HepG2 (cell line): ENCODE results near the gene C1orf35. TPM values are rescaled to one million over a fixed set of nuclear protein-coding genes. Genes with fewer than 3 reads are reported as not detected.

Experiments
- FOSL2 ChIP-seq: sonication (generic); formaldehyde crosslinking; IDR thresholded peaks from 2 replicates; pipeline ENCODE4 v1.4.0; 2020; ENCODE audit warnings: missing genetic modification reagents
- HDAC2 ChIP-seq: sonication (generic); formaldehyde crosslinking; IDR thresholded peaks from 2 replicates; pipeline ENCODE4 v1.4.0; 2020; ENCODE audit warnings: missing genetic modification reagents
- HNF4A ChIP-seq: sonication (generic); formaldehyde crosslinking; IDR thresholded peaks from 2 replicates; pipeline ENCODE4 v1.4.0; 2020; ENCODE audit warnings: missing genetic modification reagents
- NR3C1 ChIP-seq: sonication (generic); formaldehyde crosslinking; IDR thresholded peaks from 2 replicates; pipeline ENCODE4 v1.4.0; 2020; ENCODE audit warnings: missing genetic modification reagents
- PHB2 ChIP-seq: fragments of 450-650 bp; IDR thresholded peaks from 2 replicates; pipeline ENCODE4 v1.6.1; 2018; ENCODE audit not compliant: partially characterized antibody
- RFXANK ChIP-seq: IDR thresholded peaks from 2 replicates; pipeline ENCODE4 v1.6.1; 2016
- SKIL ChIP-seq: sonication (generic); formaldehyde crosslinking; IDR thresholded peaks from 2 replicates; pipeline ENCODE4 v1.8.0; 2022; ENCODE audit warnings: missing genetic modification reagents, mild to moderate bottlenecking, moderate library complexity, borderline replicate concordance
- TIGD3 ChIP-seq: sonication (generic); formaldehyde crosslinking; IDR thresholded peaks from 2 replicates; pipeline ENCODE4 v1.5.1; 2020; ENCODE audit warnings: mild to moderate bottlenecking, missing genetic modification reagents, borderline replicate concordance
- TOE1 ChIP-seq: sonication (generic); formaldehyde crosslinking; IDR thresholded peaks from 2 replicates; pipeline ENCODE4 v1.4.0; 2020; ENCODE audit warnings: mild to moderate bottlenecking, missing genetic modification reagents
- ZMYM3 ChIP-seq: sonication (generic); formaldehyde crosslinking; IDR thresholded peaks from 2 replicates; pipeline ENCODE4 v1.5.1; 2020; ENCODE audit warnings: mild to moderate bottlenecking, missing genetic modification reagents
- ZNF547 ChIP-seq: sonication (generic); formaldehyde crosslinking; IDR thresholded peaks from 2 replicates; pipeline ENCODE4 v1.5.1; 2020; ENCODE audit warnings: mild to moderate bottlenecking, missing genetic modification reagents
- ZNF607 ChIP-seq: sonication (generic); formaldehyde crosslinking; IDR thresholded peaks from 2 replicates; pipeline ENCODE4 v1.5.1; 2020; ENCODE audit warnings: missing genetic modification reagents, mild to moderate bottlenecking, borderline replicate concordance
- ZNF777 ChIP-seq: sonication (generic); formaldehyde crosslinking; IDR thresholded peaks from 2 replicates; pipeline ENCODE4 v1.4.0; 2020; ENCODE audit warnings: missing genetic modification reagents
- ZNF792 ChIP-seq: IDR thresholded peaks from 2 replicates; pipeline ENCODE4 v1.6.1; 2016
- ZNF879 ChIP-seq: sonication (generic); formaldehyde crosslinking; IDR thresholded peaks from 2 replicates; pipeline ENCODE4 v1.8.1; 2023; ENCODE audit warnings: missing genetic modification reagents
- polyA plus RNA-seq, 8 experiments: library from polyadenylated mRNA; depleted of rRNA in 3 of 8; stranded (reverse) in 7 of 8; unstranded in 1 of 8; fragments of >200 nt; fragmentation: Illumina TruSeq in 4 of 8; extraction: Trizol in 4 of 8; gene quantifications; 2 replicates each; pipeline versions ENCODE4 v1.2.1 to v1.2.3, GENCODE V29; 2011 to 2016; ENCODE audit warnings: low read depth in 4 of 8, missing spikeins in 1 of 8, mixed read lengths in 1 of 8; ENCODE audit not compliant: insufficient read depth in 1 of 8
- total RNA-seq, 5 experiments: library from RNA; depleted of rRNA; stranded (reverse); fragments of >200 nt; fragmentation: Illumina TruSeq; extraction: Trizol; gene quantifications; 2 replicates each; pipeline ENCODE4 v1.2.3, GENCODE V29; 2016; ENCODE audit warnings: low read depth in 1 of 5
- TF ChIP-seq, protein P1 (sequence below): sonication (generic); formaldehyde crosslinking; IDR thresholded peaks from 2 replicates; pipeline ENCODE4 v1.4.0; 2020; ENCODE audit warnings: low read depth, mild to moderate bottlenecking, missing genetic modification reagents
- TF ChIP-seq, protein P2 (sequence below): sonication (generic); formaldehyde crosslinking; IDR thresholded peaks from 2 replicates; pipeline ENCODE4 v1.5.0; 2020; ENCODE audit warnings: mild to moderate bottlenecking, missing genetic modification reagents
- TF ChIP-seq, protein P3 (sequence below): sonication (generic); formaldehyde crosslinking; IDR thresholded peaks from 2 replicates; pipeline ENCODE4 v1.8.0; 2022; ENCODE audit warnings: missing genetic modification reagents, low read depth, mild to moderate bottlenecking, borderline replicate concordance
- TF ChIP-seq, protein P4 (sequence below): sonication (generic); formaldehyde crosslinking; conservative IDR thresholded peaks from 2 replicates; pipeline ENCODE4 v1.8.0; 2022; ENCODE audit warnings: low read depth, missing genetic modification reagents

C1orf35 gene
- total and polyA plus RNA-seq, 2 of the 13 experiments (the other 11 are each of a cell fraction or from before 2014, with no cell fraction given) = 8.1 to 19.3 TPM

GRCh38 chr1:228102791-228103620 is at the start of gene C1orf35 (continued):
- TF ChIP-seq, protein P1, sequence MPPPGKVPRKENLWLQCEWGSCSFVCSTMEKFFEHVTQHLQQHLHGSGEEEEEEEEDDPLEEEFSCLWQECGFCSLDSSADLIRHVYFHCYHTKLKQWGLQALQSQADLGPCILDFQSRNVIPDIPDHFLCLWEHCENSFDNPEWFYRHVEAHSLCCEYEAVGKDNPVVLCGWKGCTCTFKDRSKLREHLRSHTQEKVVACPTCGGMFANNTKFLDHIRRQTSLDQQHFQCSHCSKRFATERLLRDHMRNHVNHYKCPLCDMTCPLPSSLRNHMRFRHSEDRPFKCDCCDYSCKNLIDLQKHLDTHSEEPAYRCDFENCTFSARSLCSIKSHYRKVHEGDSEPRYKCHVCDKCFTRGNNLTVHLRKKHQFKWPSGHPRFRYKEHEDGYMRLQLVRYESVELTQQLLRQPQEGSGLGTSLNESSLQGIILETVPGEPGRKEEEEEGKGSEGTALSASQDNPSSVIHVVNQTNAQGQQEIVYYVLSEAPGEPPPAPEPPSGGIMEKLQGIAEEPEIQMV (CRISPR knock-in tag) = peak; percentile 85
- 0 out of 2 replicates have a peak, but pooled peaks have one; percentile 15 for TF ChIP-seq ZMYM3 (CRISPR knock-in tag)
- TF ChIP-seq, protein P2, sequence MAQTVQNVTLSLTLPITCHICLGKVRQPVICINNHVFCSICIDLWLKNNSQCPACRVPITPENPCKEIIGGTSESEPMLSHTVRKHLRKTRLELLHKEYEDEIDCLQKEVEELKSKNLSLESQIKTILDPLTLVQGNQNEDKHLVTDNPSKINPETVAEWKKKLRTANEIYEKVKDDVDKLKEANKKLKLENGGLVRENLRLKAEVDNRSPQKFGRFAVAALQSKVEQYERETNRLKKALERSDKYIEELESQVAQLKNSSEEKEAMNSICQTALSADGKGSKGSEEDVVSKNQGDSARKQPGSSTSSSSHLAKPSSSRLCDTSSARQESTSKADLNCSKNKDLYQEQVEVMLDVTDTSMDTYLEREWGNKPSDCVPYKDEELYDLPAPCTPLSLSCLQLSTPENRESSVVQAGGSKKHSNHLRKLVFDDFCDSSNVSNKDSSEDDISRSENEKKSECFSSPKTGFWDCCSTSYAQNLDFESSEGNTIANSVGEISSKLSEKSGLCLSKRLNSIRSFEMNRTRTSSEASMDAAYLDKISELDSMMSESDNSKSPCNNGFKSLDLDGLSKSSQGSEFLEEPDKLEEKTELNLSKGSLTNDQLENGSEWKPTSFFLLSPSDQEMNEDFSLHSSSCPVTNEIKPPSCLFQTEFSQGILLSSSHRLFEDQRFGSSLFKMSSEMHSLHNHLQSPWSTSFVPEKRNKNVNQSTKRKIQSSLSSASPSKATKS (CRISPR knock-in tag) = no peak
- peak; percentile 87; the same call in 1 of the 2 replicates for TF ChIP-seq ZNF792 (CRISPR knock-in tag)
- peak; percentile 97 for TF ChIP-seq ZNF777 (CRISPR knock-in tag)
- TF ChIP-seq PHB2 = no peak
- TF ChIP-seq ZNF607 (CRISPR knock-in tag) = peak; percentile 55; the same call in 1 of the 2 replicates
- TF ChIP-seq TIGD3 (CRISPR knock-in tag) = no peak
- TF ChIP-seq HDAC2 (CRISPR knock-in tag) = peak; percentile 86
- TF ChIP-seq, protein P3, sequence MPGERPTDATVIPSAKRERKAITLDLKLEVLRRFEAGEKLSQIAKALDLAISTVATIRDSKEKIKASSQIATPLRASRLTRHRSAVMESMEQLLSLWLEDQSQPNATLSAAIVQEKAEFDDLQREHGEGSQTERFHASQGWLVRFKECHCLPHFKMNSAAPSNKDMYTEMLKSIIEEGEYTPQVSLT = no peak
- TF ChIP-seq RFXANK = no peak; the same call in 1 of the 2 replicates
- no peak for TF ChIP-seq NR3C1 (CRISPR knock-in tag)
- peak; percentile 17; the same call in 1 of the 2 replicates for TF ChIP-seq HNF4A (CRISPR knock-in tag)
- TF ChIP-seq FOSL2 (CRISPR knock-in tag) = peak; percentile 56
- TF ChIP-seq ZNF547 (CRISPR knock-in tag) = peak; percentile 69
- TF ChIP-seq, protein P4, sequence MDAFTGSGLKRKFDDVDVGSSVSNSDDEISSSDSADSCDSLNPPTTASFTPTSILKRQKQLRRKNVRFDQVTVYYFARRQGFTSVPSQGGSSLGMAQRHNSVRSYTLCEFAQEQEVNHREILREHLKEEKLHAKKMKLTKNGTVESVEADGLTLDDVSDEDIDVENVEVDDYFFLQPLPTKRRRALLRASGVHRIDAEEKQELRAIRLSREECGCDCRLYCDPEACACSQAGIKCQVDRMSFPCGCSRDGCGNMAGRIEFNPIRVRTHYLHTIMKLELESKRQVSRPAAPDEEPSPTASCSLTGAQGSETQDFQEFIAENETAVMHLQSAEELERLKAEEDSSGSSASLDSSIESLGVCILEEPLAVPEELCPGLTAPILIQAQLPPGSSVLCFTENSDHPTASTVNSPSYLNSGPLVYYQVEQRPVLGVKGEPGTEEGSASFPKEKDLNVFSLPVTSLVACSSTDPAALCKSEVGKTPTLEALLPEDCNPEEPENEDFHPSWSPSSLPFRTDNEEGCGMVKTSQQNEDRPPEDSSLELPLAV (CRISPR knock-in tag) = no peak
- peak; percentile 65 for TF ChIP-seq SKIL (CRISPR knock-in tag)
- TF ChIP-seq TOE1 (CRISPR knock-in tag) = no peak; the same call in 1 of the 2 replicates
- TF ChIP-seq ZNF879 (CRISPR knock-in tag) = no peak
